GM18907 (cell line): Measurements from ENCODE around the gene BCL2L2.

Experiments used
- ATAC-seq: cut with Tn5 transposase; IDR thresholded peaks from one replicate; pipeline ENCODE4 v1.9.1; 2021; ENCODE audit warnings: mild to moderate bottlenecking, moderate library complexity; ENCODE audit not compliant: unreplicated experiment

Gene BCL2L2

GRCh38 chr14:23352506-23353432, 46.1 kb downstream of the BCL2L2 start, which contains the start of gene SLC22A17:
SLC22A17 (minus strand) TSS chr14:23352887.
- ATAC-seq = no peak

- ATAC-seq = no peak
These were observed 46.8 kb downstream of the BCL2L2 start for GRCh38 chr14:23353433-23353780.

GRCh38 chr14:23354990-23355389, 48.4 kb downstream of the BCL2L2 start:
- ATAC-seq = no peak

GRCh38 chr14:23355871-23356435, 49.3 kb downstream of the BCL2L2 start:
- ATAC-seq = no peak

- no peak for ATAC-seq
These were observed 50.0 kb downstream of the BCL2L2 start for GRCh38 chr14:23356662-23357061.

- ATAC-seq = no peak
These were observed 50.6 kb downstream of the BCL2L2 start for GRCh38 chr14:23357261-23357660.

- ATAC-seq = no peak
These were observed 51.4 kb downstream of the BCL2L2 start for GRCh38 chr14:23358042-23358441.

GRCh38 chr14:23358553-23359166, 52.0 kb downstream of the BCL2L2 start:
- ATAC-seq = no peak

- no peak for ATAC-seq
These were observed 52.6 kb downstream of the BCL2L2 start for GRCh38 chr14:23359167-23359626.

GRCh38 chr14:23359722-23360447, 53.3 kb downstream of the BCL2L2 start:
- ATAC-seq = no peak

GRCh38 chr14:23360496-23360895, 53.9 kb downstream of the BCL2L2 start:
- no peak for ATAC-seq

- no peak for ATAC-seq
These were observed 54.7 kb downstream of the BCL2L2 start for GRCh38 chr14:23361320-23361719.
